ENCODE data around the gene PLEKHH3.

DNA sequence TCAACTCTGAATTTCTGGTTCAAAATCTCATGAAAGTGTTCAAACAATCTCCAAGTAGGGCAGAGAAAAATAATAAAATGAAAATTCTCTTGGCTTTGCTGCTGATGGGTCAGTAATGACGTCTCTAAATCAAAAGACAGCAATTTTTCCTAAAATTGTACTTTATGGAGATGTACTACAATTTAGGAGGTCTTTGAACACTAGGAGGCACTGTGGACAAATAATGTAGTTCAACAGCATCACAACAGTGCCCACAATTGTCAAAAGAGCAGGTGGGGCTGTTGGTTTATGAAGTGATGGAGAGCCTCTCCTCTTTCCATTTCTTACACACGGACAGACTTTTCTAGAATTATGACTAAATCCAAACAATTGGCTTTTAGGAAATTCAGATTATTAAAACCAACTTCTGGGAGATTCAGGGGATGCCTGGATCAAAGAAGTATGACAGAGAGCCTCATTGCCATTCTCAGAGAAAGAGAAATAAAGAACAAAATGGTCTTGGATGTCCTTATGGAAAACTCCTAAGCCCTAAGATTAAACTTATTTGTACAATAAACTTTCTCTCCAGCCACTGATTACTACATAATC is 44.3 kb upstream of the PLEKHH3 start:
- TF ChIP-seq POLR2A (IDR thresholded peaks at IDR 0.05): no peak
- peak; percentile 48 to 77 (median 72) for TF ChIP-seq CTCF (IDR thresholded peaks at IDR 0.05)
